GM21447 (cell line): ENCODE data around the gene KRT86.
"Not testable (repeated sequence)": the region's sequence is repeated elsewhere in the genome, so short reads cannot be mapped to it uniquely, and the experiment has no call there.

ENCODE experiments used
- ATAC-seq: cut with Tn5 transposase; IDR thresholded peaks from one replicate; pipeline ENCODE4 v1.9.1; 2021; ENCODE audit not compliant: unreplicated experiment

Gene KRT86

DNA sequence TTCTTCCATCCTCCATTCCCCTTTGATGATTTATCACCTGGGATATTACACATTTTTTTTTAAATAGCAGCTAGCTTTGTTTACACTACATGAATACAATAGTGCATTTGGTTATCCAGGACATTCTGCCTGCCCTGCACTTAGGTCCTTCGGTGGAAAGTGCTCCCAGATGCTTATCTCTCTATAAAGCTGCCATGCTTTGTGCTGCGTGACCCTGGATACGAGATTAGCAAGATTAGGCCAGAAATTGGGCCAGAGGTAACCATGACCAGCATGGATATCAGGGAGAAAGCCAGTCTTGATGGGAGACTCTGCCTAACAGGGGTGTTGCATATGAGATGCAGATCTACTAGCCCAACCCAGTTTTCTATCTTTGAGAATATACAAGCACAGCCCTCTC, 58.9 kb downstream of the KRT86 start:
- ATAC-seq: no peak

GRCh38 chr12:52334185-52334584, 59.7 kb downstream of the KRT86 start:
- no peak for ATAC-seq

GRCh38 chr12:52335598-52336262, 61.3 kb downstream of the KRT86 start:
- no peak for ATAC-seq

GRCh38 chr12:52336641-52337040, 62.2 kb downstream of the KRT86 start:
- ATAC-seq: no peak

DNA sequence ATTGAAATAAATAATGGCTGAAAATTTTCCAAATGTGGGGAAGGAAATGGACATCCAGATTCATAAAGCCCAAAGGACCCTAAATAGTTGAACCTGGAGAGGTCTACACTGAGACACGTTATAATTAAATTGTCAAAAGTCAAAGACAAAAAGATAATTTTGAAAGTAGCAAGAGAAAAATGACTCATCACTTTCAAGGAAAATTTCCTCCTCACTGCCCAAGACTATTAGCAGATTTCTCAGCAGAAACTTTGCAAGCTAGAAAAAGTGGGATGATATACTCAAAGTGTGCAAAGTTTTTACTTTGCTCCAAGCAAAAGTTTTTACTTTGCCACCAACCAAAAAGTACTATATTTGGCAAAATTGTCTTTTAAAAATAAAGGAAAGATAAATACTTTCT, 62.6 kb downstream of the KRT86 start:
- ATAC-seq: no peak

DNA sequence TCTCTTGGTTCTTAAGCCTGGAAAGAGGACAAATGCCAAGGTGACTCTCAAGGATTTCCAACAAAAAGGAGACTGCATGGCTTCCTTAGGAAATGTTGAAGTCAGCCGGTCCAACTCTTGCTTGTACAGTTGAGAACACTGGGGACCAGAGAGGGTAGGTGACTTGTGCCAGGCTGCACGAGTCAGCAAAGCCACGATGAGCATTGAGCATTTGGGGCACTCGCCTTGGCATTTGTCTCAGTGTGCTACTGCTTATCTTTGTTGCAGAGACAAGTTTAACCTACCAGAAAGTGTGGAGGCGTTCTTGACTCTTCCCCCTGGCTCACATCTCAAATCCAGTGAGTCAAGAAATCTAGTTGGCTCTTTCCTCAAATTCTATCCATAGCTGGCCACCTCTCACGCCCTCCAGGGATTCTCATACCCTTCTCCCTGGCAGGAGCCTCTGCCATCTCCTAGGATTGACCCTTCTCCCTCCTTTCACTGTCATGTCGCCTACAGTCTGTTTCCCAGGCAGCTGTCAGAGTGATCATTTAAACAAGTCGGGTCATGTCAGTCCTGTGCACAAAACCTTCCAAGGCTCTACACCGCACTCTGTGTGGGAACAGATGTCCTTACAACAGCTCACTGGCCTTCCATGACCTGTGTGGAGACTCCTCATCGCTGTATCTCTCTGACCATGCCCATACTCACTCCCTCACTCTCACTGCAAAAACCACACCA, 64.0 kb downstream of the KRT86 start:
- ATAC-seq: no peak

DNA sequence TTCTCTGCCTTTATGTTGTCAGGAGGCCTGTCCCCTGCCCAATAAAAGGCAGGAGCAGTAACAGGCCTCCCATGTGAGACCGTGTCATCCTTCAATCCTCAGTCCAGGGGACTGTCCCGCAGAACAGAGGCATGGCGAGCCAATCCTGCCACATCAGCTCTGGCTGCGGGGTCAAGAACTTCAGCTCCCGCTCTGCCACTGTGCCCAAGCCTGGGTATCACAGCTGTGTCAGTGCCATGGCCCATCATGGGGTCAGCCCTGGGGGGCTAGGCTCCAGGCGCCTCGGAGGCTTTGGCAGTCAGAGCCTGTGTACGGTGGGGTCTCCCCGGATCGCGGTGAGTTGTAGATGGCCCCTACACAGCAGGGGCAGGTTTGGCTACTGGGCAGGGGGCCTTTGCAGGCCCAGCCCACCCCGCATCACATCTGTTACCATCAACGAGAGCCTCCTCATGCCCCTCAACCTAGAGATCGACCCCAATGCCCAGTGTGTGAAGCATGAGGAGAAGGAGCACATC, 66.7 kb downstream of the KRT86 start:
- ATAC-seq: no peak

DNA sequence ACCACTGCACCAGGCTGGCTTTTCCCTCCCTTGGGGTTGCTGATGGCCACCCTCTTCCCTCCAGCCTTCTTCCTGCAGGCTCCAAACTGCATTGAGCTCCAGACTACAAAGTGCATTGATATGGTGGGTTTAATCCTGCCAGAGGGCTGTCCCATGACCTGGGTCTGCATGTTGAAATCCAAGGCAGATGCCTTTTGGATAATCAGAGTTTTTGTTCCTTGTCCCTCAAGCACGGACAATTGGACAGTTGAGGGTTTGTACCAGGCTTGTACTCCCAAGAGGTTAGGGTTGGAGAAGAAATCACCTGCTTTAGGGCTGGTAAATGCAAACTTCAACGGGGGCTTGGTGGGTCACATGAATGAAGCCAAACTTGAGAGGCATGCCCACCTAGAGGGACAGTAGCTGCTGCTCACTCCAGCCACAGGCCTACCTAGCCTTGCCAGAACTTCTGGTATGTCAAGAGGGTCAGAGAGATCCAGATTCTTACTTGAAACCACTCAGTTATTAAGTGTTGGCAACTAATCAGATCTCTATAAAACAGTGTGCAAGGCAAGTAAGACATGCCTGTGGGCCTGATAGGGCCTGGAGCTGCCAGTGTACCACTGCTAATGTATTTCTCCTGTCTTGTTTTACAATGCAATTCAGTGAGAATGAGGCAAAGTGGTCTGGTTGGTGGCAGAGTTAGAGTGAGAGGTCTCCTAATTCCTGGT, 68.5 kb downstream of the KRT86 start:
- ATAC-seq: no peak

DNA sequence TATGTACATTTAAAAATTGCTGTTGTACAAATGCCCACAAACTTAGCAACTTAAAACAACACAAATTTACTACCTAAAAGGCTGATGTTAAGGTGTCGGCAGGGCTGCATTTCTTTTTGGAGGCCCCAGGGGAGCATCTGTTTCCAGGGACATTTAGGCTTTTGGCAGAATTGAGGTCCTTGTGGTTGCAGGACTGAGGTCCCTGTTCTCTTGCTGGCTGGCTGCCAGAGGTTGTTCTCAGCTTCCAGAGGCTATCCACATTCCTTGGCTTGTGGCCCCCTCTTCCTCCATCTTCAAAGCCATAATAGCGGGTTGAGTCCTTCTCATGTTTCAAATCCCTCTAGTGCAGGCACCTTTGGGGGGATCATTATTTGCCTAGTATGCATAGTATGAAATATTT, 69.1 kb downstream of the KRT86 start:
- no peak for ATAC-seq

GRCh38 chr12:52344111-52344510, 69.7 kb downstream of the KRT86 start:
- no peak for ATAC-seq

DNA sequence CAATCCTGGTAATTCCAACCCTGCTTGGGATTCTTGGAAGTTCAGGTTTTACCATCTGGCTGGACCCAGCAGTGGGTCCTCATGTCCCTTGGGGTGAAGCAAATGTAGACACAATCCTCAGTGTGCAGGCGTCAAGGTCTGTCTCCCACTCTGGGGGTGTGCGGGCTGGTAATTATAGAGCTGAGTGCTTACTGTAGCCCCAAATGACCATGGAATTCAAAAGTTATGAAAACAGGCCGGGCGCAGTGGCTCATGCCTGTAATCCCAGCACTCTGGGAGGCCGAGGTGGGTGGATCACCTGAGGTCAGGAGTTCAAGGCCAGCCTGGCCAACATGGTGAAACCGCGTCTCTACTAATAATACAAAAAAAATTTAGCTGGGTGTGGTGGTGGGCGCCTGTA, 70.6 kb downstream of the KRT86 start:
- not testable (repeated sequence) for ATAC-seq

DNA sequence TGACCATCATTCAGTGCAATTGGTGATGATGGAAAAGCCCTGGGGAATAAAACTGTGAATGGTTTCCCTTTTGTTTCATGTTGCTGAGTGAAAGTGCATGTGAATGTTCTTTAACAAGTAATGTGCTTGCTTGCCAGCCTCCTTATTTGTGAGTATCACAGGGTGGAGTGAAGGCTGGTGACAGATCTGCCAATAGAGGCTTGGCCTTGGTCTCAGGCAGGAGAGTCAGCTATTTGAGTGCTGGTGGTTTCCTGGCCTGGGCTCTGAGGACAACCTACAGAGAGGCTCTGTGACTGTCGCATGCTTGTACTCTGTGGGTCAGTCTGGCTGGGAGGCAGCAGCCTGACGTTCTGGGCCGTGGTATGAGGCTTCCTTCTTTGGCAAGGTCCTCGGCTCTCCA, 72.1 kb downstream of the KRT86 start:
- no peak for ATAC-seq

GRCh38 chr12:52347016-52347415, 72.6 kb downstream of the KRT86 start:
- no peak for ATAC-seq

DNA sequence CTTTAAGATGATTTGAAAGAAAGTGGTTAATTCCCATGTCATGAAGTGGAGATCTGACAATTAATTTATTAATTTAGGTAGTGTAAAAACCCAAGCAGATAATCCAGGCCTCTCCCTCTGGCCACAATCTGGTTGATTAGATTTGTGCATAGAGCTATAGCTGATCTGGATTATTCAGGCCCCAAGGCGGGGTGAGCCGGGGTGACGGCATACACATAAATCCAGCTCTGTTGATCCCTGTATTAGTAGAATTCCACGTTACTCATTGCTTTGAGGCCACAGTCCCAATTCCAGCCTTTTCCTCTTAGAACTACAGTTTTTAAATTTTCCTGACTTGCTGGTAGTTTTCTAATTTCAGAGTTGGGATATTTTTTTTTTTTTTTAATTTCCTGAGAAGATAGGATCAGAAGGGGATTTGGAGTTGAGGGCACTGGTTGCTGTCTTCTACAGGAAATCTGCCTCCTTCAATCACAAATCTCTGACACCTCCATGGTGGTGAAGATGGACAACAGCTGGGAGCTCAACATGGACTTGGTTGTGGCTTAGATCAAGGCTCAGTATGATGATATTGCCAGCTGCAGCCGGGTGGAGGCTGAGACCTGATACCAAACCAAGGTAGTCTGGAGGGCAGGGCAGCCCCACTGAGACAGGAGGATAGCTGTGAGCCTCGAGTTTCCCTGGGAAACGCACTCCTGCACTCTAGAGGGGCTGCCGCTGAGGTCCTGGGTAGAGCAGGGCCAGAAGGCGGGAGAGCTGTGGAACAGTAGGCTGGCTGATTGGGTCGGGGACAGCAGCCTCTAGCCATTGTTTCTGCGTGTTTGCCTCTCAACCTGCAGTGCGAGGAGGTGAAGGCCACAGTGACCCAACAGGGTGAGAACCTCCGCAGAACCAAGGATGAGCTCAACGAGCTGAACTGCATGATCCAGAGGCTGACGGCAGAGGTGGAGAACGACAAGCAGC, 73.4 kb downstream of the KRT86 start:
- ATAC-seq: no peak

DNA sequence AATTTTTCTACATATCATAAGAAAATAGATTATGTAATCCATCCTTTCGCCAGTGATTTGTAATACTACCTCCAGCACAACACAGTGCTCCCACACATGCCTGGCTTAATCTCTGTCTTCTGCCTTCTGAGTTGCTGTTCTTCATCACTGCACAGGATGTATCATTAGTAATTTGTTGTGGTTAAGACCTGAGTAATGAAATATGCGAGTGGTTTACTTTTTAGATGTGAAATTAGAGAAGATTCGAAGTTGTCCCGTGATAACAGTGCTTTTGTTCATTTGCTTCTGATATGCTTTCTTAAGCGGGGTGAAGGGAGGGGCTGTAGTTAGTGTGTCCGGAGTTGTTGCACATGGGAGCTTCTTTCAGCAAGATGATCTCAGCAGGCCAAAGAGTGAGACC, 74.8 kb downstream of the KRT86 start:
- no peak for ATAC-seq

DNA sequence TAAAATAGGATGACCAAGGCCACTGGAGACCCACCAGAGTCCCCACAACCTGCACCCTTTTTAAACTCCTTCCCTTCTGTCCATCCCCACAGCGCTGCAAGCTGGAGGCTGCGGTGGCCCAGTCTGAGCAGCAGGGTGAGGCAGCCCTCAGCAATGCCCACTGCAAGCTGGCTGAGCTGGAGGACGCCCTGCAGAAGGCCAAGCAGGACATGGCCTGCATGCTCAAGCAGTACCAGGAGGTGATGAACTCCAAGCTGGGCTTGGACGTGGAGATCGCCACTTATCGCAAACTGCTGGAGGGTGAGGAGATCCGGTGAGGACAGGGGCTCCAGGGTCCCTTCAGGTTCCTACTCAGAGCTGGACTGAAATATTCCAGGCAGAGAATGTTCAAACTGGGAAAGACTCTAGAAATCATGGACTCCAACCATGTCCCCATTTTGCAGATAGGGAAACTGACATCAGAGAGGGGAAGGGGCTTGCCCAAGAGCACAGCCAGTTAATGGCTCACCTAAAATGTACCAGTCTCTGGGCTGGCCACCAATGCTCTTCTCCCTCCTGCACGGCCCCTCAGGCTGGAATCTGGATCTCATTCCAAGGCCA, 75.7 kb downstream of the KRT86 start:
- no peak for ATAC-seq

DNA sequence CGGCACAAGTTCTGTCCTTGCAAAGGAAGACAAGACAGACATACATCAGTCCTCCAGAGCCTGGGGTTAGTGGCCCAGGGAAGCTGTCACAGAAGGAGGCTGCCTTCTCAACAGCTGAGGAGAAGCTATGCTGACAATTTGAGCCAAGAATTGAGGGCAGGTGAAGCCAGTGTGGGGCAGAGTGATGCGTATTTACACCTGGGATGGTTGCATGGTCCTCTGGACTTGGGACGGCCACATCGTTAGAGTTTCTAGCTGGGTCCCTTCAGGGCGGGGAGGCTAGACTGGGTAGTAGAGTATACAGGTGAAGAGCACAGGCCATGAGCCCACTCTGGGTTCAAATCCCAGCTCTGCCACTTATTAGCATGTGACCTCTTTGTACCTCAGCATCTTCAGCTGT, 76.3 kb downstream of the KRT86 start:
- no peak for ATAC-seq

DNA sequence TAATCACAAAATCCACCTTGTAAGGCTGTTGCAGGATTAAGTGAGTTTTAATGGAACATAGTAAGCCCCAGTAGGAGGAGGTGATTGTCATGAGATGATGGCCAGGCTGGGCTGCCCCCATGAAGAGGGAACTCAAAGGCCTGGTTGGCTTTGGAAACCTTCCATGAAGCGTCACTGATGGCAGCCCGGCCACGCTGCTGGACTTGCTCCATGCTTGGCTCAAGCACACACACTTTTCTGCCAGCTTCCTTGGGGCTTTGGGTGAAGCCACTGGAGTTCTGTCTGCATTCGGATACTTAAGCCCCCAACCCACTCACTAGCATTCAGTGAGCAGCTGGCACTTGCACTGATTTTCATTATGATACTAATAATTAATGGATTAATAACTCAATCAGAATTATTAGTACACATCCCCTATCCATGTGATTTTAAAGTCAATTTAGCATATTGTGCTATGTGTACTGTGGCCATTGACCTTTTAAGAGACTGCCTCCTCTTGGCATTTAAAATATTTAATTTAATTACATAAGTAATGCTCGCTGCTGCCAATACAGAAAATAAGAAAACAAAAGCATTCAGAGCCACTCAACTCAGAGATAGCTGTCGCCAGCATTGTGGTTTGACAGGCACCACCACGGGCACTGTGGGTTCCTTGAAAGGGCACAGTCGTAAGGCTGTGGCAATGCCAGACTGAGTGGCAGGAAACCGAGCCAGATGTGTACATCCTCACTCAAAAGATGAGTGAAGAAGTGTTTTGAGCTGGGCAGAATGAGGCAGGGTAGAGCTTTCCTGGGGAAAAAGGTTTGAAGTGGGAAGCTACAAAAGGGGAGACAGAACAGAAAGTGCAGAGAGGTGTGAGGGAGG, 77.0 kb downstream of the KRT86 start:
- no peak for ATAC-seq

DNA sequence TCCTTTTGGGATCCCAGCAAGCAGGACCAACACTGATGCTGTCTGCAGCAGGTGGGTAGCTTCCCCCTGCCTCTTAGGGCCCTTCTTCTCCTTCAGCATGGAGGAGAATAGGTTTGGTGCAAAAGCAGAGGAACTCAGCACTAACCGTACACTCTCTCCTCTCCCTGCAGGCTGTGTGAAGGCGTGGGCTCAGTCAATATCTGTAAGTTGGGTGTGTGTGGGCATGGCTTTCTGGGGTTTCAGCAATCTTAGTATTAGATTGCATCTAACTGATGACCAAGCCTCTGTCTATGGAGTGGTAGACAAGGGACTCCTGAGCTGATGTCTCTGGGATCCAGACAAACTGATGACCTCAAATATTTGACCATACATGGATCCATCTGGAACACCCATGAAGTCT, 78.5 kb downstream of the KRT86 start:
- no peak for ATAC-seq

DNA sequence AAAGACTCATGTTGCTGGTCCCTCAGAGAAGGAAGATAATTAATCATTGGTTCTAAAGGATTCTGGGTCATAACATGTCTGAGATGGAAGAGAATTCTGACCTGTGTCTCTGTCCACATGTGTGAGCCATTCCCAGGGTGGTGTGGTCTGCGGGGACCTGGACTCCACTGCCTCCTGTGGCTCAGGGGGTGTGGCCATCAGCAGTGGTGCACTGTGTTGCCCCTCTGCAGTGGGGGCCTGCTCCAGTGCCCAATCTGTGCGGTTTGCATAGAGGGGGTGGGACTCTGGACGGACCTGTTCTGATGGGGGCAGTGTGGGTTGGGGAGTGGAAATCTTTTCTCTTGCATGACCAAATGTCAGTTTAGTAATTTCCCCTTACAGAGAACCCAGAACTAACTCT, 79.3 kb downstream of the KRT86 start:
- ATAC-seq: no peak
